Cerebellar nuclear complex (tissue), 1 donor: Measurements from ENCODE around the gene NPBWR2.

Experiments used
- DNase-seq, 2 experiments: peaks; one replicate each; lab custom pipeline; 2025; lab: John Stamatoyannopoulos, UW

The NPBWR2 gene

DNA sequence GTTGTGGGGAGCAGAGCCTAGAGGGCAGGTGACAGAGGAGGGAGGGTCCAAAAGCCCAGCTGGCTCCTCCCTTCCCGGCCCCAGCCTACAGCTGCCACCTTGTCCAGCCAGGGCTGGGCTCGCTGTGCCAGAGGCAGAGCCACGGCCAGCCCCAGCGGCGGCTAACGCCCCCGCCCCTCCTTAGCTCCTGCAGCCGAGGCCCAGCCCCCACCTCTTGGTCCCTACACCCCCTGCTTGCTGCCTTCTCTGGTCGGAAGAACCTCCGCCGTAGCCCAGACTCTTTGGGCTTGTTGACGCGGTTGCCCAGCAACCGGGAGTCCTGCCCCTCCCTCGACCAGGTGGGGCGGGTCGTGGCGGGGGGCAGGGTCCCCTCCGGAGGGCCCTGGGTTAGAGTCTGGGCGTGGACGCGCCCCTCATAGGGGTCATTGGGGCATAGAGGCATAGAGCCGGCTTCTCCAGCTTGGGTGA lies 22.6 kb downstream of the NPBWR2 start:
- DNase-seq: no peak

- no peak for DNase-seq
These were observed 23.3 kb downstream of the NPBWR2 start, which contains the start of gene LKAAEAR1 for GRCh38 chr20:64083804-64084684. TSS of gene LKAAEAR1 (minus strand) at chr20:64084398. CDS start at chr20:64084219, 179 bp downstream.

DNA sequence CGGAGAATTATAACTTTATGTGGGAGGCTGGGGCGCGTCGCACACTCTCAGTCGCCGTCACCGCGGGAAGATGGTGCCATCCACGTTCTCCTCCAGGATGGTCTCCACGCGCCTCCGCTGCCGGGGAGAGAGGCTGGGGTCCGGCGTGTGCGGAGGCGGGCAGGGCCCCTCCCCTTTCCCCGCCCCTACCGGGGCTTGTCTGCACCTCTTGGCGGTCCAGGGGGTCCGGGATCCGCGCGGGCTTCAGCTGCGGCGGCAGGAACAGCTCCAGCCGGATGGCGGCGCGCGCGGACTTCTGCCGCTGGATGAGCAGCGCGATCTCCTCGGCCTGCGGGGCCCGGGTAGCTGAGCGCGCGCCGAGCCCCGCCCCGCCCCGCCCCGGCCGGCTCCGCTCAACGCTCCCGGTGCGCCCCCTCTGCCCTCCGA lies 24.0 kb downstream of the NPBWR2 start:
- peak in 1 of 2 experiments; percentile 29 for DNase-seq

DNA sequence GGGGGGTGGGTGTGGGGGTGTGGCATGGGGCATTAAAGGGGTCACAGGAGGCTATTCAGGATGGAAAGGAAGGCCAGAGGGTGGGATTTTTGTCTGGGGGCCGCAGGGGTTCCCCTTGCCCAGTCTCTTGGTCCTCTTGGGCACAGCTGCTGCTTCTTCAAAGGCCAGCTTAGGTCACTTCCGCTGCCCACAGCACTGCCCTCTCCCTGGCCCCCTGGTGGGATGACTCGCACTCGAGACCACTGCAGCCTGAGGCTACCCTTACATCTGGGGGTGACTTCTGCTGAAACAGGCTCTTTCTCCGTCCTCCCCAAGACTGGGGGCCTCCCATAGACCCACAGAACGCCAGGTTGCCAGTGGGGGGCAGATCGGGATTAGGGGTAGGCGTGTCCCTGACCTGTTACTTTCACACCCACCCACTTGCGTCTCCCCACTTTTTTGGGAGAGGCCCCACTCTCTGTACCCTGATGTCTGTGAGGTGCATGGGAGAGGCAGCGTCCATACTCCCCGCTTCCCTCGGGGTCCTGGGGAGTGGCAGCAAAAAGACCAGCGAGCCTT lies 24.5 kb downstream of the NPBWR2 start:
- DNase-seq: no peak

DNA sequence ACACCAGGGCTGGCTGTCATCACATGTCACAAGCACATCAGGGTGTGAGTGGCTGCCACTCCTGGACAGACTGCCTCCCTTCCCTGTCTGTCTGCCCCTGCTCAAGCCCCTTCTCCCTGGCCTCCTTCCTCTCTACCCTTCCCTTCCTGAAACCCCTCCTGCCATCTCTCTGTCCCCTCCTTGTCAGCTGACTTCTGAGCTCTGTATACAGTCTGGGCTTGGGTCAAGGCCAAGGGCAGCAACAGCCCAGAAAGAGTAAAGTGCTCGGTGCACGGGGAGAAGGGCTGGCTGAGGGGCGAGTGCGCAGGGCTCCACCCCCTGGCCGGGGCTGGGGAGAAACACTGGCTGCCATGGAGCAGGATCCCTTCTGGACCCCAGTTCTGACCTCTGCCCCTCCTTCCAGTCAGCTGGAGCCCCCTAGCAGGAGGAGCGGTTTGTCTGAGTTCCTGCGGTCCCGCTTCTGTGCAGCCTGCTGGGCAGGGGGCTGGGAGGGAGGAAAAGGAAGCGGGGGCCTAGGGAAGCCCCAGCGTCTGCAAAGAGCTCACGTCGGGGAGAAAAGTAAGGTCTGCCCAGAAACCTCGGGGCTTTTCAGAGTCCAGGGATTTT lies 25.1 kb downstream of the NPBWR2 start:
- no peak for DNase-seq

GRCh38 chr20:64081624-64081964 lies 25.8 kb downstream of the NPBWR2 start:
- no peak for DNase-seq

DNA sequence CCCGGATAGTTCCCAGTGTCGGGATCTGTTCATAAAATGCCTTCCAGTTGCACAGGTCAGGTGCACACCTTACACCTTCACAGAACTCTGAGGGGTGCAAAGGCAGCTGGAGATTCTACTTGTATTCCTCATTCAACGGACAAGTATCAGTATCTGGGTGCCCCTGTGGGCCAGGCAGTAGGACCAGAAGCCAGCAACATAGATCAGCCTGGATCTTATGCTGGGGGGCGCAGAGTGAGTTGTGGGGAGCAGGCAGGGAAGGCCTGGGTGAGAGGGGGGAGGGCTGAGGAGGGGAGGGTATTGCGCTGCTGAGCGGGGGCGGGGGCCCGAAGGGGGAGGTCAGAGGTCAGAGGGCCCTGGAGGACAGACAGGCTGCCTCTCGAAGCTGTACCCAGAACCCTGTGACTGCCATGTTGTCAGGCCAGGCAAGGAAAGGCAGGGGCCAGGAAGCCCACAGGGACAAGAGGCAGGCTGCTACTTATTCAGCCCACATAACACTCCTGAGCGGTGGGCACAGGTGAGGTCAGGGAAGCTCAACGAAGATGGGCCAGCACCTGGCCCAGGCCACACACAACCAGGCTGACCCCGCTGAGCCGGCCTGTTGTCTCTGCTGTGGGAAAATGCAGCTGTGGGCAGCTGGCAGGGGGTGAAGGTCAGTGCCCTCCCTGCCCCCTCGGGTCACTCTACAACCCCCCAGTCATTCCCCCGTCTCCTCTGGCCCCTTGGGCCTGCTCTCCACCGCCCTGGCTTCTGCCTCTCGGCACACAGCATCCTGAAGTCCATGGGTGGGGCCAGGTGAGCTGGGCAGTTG lies 26.3 kb downstream of the NPBWR2 start:
- DNase-seq: no peak

GRCh38 chr20:64080013-64080812 lies 27.2 kb downstream of the NPBWR2 start, which contains the start of gene OPRL1:
TSS of gene OPRL1 (plus strand) at chr20:64080082. CDS start at chr20:64092721, 12,639 bp downstream.
- no peak for DNase-seq

DNA sequence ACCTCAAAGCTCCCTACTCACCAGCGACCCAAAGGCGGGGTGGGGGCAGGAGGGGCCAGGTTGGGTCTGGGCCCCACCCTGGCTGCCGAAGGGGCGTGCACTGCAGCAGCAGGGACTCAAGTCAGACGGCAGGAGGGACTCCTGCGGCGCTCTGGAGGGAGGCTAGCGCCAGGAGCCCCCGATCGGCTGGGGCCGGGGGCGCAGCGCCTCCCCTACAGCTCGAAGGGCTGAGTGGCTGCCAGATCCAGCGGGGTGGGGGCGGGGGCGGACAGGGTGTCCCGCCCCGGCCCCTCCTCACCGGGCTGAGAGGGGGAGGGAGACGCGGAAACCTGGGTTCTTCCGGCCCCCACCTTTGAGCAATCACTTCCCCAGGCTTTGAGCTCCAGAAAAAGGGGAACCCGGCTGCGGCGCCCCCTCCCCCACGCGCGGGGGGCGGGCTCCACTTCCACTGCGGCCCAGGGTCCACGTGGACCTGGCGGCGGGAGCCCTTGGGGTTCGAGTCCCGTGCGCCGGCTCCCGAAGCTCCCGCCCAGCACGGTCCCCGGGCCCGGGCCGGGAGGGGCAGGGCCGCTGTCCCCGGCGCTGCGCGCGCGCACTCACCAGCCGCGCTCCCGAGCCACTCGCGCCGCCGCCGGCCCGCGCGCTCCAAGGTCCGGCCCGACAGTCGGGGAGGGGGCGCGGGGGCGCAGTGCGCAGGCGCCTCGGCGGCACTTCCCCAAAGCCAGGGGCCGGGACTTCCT lies 27.9 kb downstream of the NPBWR2 start, which contains the start of gene RGS19:
Gene RGS19 (minus strand): TSS at position 246 of the 740 bp plus-strand sequence. CDS start 2,632 bp downstream, outside the sequence.
- no peak for DNase-seq

GRCh38 chr20:64078934-64079272 lies 28.5 kb downstream of the NPBWR2 start:
- no peak for DNase-seq

DNA sequence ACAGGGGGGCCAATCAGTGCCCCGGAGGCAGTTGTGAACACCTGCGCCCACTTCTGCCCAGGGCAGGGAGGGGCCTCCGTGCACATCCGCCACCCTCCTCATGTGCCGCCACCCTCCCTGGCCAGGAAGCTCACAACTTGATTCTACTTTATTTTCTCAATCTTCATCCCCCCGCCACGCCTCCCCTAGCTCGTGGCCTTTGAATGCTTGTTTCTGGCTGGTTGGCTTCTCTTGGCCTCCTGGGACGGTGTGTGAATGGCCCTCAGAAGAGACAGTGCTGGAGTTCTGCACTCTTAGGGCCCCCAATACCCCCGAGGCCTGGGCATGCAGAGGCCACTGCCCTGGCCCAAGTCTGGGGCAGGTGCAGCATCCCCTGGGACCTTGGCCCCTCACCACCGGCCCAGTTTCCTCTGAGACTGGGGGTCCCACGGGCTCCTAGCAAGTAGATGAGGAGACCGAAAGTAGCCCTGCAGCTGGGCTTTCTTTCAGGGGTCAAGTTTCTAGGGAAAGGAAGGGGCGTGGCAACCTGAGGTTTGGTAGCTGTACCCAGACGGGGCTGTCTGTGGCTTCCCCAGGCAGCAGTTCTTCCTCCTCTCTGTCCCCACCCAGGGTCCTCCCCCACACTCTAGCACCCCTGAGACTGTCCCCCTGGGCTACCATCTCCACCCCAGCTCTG lies 29.4 kb downstream of the NPBWR2 start:
- no peak for DNase-seq

- DNase-seq: no peak
These were observed 29.9 kb downstream of the NPBWR2 start for GRCh38 chr20:64077541-64077875.

DNA sequence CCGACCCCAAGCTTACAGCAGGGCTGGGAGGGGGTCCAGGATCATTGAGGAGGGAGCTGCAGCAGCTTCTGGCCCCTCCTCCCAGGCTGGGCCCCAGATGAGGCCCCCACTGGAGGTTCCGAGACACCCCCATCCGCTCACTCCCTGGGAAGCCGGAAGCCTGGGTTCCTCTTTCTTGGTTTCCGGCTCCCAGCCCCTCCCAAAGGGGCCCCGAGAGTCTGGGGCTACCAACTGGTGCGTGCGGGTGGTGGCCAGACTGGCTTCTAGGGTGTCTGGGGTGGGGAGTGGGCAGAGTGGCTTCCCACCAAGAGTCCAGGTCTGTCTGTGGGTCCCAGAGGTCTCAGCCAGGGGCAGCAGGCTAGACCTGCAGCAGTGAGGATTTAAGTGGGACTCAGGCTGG lies 30.3 kb downstream of the NPBWR2 start:
- DNase-seq: no peak

- DNase-seq: no peak
These were observed 31.0 kb downstream of the NPBWR2 start for GRCh38 chr20:64076061-64076997.

- no peak for DNase-seq
These were observed 31.8 kb downstream of the NPBWR2 start for GRCh38 chr20:64075556-64075955.

- no peak for DNase-seq
These were observed 32.4 kb downstream of the NPBWR2 start for GRCh38 chr20:64074963-64075362.

- no peak for DNase-seq
These were observed 33.1 kb downstream of the NPBWR2 start for GRCh38 chr20:64074184-64074789.

DNA sequence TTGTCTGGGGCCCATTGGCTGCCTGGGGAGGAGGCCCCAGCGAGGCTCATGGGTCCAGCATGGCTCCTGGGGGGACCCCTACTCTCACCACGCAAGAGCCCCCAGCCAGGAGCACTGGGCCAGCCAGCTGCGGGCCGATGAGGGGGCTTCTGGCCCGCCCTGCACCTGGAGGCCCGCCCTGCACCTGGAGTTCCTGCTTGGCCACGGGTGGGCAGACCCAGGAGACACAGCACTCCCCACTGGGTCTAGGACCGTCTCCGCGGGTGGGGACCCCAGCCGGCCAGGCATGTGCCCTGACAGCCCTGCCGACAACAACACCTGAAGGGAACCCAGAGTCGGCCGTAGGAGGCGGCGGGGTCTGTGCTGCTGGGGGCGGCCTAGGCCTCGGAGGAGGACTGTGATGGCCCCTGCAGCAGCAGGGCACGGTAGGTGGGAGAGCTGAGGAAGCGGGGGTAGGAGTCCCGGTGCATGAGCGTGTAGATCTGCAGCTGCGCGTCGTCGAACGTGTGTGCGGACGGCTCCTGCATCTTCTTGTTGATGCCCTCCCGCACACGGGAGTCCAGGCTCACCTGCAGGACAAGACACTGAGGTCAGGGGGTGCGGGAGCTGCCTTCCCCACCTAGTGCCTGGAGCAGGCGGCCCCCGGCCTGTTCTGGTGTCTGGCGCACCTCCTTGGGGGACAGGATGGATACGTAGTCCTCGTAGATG lies 33.7 kb downstream of the NPBWR2 start:
- DNase-seq: no peak
